Keratinocyte (primary cell): ENCODE results near the gene WDPCP. TPM values are rescaled to one million over a fixed set of nuclear protein-coding genes. Genes with fewer than 3 reads are reported as not detected.

Source experiments
- DNase-seq: peaks from one replicate; pipeline ENCODE4 v3.0.0-alpha.2; 2011; ENCODE audit warnings: low read depth, missing footprints, low spot score
- FAIRE-seq: peaks from 2 replicates; lab custom pipeline; 2011; peaks lifted over from hg19 to GRCh38; lab: Jason Lieb, UNC
- H2AFZ ChIP-seq: 2 replicates; pipeline ENCODE4 v1.6.0; 2012; ENCODE audit warnings: low read length, control low read depth, inconsistent platforms; ENCODE audit not compliant: control insufficient read depth
- H3K27ac ChIP-seq: 2 replicates; pipeline ENCODE4 v1.5.1; 2011; ENCODE audit warnings: low read length; ENCODE audit not compliant: control insufficient read depth, insufficient read depth
- H3K27me3 ChIP-seq: 3 replicates; pipeline ENCODE4 v1.6.0; 2011; ENCODE audit warnings: low read length; ENCODE audit not compliant: control insufficient read depth, insufficient read depth; ENCODE audit errors: extremely low read depth
- H3K36me3 ChIP-seq, 2 experiments: 2 replicates in 1 of 2; 3 replicates in 1 of 2; pipeline ENCODE4 v1.5.1; 2011; ENCODE audit warnings: low read length in 2 of 2, mild to moderate bottlenecking in 1 of 2; ENCODE audit not compliant: control insufficient read depth in 2 of 2, insufficient read depth in 2 of 2; ENCODE audit errors: extremely low read depth in 1 of 2
- H3K4me1 ChIP-seq: 3 replicates; pipeline ENCODE4 v1.5.1; 2011; ENCODE audit warnings: low read length; ENCODE audit not compliant: control insufficient read depth, insufficient read depth; ENCODE audit errors: extremely low read depth
- H3K4me2 ChIP-seq: 3 replicates; pipeline ENCODE4 v1.6.0; 2011; ENCODE audit warnings: low read depth, low read length; ENCODE audit not compliant: control insufficient read depth, insufficient read depth; ENCODE audit errors: extremely low read depth
- H3K4me3 ChIP-seq, 3 experiments: fragments of 200-600 bp in 1 of 3; sonication (generic) in 1 of 3; 2 replicates in 2 of 3; 3 replicates in 1 of 3; pipeline ENCODE4 v1.5.1; 2011 to 2016; ENCODE audit warnings: low read length in 3 of 3, mild to moderate bottlenecking in 3 of 3, control low read depth in 2 of 3, inconsistent platforms in 1 of 3, low read depth in 1 of 3, mixed read lengths in 1 of 3, mixed run types in 1 of 3, moderate library complexity in 1 of 3; ENCODE audit not compliant: control insufficient read depth in 2 of 3, insufficient read depth in 2 of 3; ENCODE audit errors: extremely low read depth in 1 of 3
- H3K79me2 ChIP-seq: 2 replicates; pipeline ENCODE4 v1.6.0; 2012; ENCODE audit warnings: low read length; ENCODE audit not compliant: control insufficient read depth, insufficient read depth
- H3K9ac ChIP-seq: 3 replicates; pipeline ENCODE4 v1.6.0; 2011; ENCODE audit warnings: low read length; ENCODE audit not compliant: control insufficient read depth, insufficient read depth; ENCODE audit errors: extremely low read depth
- H3K9me1 ChIP-seq: 3 replicates; pipeline ENCODE4 v1.6.0; 2011; ENCODE audit warnings: low read length; ENCODE audit not compliant: control insufficient read depth, insufficient read depth; ENCODE audit errors: extremely low read depth
- H3K9me3 ChIP-seq: 2 replicates; pipeline ENCODE4 v1.5.1; 2012; ENCODE audit warnings: low read depth, low read length; ENCODE audit not compliant: control insufficient read depth
- H4K20me1 ChIP-seq: 3 replicates; pipeline ENCODE4 v1.6.0; 2011; ENCODE audit warnings: low read length; ENCODE audit not compliant: control insufficient read depth, insufficient read depth; ENCODE audit errors: extremely low read depth
- EZH2 ChIP-seq: IDR thresholded peaks from one replicate; pipeline ENCODE4 v1.6.1; 2012; ENCODE audit warnings: inconsistent platforms, mild to moderate bottlenecking, low read length, moderate library complexity
- dilution Hi-C: fragments of 300-500 bp; cut with MboI; formaldehyde crosslinking; loops from one replicate; pipeline ENCODE4 v1.7.0; 2020; ENCODE audit warnings: low sequenced_read_pairs; ENCODE audit not compliant: extremely low pct_ligation_motif_present
- polyA plus RNA-seq, 5 experiments: library from polyadenylated mRNA; depleted of rRNA in 3 of 5; stranded (reverse) in 3 of 5; stranded (forward) in 1 of 5; unstranded in 1 of 5; fragments of >200 nt; gene quantifications; 1 replicate in 1 of 5; 2 replicates in 3 of 5; 3 replicates in 1 of 5; pipeline versions ENCODE4 v1.2.1 to v1.2.3, GENCODE V29; 2011 to 2012; ENCODE audit warnings: missing spikeins in 2 of 5, low read depth in 1 of 5, low replicate concordance in 1 of 5
- TF ChIP-seq, protein P1 (sequence below), 3 experiments: IDR thresholded peaks in 1 of 3; conservative IDR thresholded peaks in 1 of 3; optimal IDR thresholded peaks in 1 of 3; 2 replicates in 2 of 3; 3 replicates in 1 of 3; pipeline versions ENCODE3 to v1.5.1; 2011; ENCODE audit warnings: low read length in 3 of 3, mild to moderate bottlenecking in 3 of 3, moderate library complexity in 2 of 3, control low read depth in 1 of 3, inconsistent platforms in 1 of 3; ENCODE audit not compliant: insufficient read depth in 2 of 3; ENCODE audit errors: extremely low read depth in 1 of 3

WDPCP gene
- polyA plus RNA-seq, 1 donor (not counting 4 experiments of a cell fraction or from before 2014, with no cell fraction given), result 2.9 TPM

DNA sequence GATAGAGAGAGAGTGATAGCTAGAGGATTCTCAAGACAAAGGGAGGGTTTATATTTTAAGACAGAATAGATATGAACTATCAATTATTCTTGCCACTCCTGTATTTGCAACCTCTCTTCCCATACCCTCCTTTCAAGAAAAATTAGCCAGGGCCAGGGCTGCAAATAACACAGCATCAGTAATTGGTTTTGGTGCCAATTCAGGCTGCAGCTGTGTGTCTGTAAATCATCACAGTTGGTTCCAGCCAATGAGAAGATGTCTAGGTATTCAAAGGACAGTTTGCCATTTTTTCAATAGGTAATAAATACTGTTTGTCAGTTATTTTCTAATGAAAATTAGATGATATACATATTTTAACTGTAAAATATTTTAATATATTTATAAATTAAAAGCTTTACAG lies 73.5 kb downstream of the WDPCP start:
- dilution Hi-C loops, result no loop called here
- Histone ChIP-seq H3K79me2 (no peaks in the 10 kb centered on the region), H3K27me3 (no peaks in the 10 kb centered on the region), H3K4me2 (no peak overlapping the region), H3K9me3 (no peaks in the 10 kb centered on the region), H3K9ac (no peak overlapping the region), H3K27ac (no peak overlapping the region), H2AFZ (no peak overlapping the region), H3K9me1 (no peaks in the 10 kb centered on the region), H4K20me1 (no peaks in the 10 kb centered on the region), H3K4me3 (no peak overlapping the region), H3K36me3 (no peaks in the 10 kb centered on the region), H3K4me1 (no peaks in the 10 kb centered on the region)
- TF ChIP-seq, protein P1, sequence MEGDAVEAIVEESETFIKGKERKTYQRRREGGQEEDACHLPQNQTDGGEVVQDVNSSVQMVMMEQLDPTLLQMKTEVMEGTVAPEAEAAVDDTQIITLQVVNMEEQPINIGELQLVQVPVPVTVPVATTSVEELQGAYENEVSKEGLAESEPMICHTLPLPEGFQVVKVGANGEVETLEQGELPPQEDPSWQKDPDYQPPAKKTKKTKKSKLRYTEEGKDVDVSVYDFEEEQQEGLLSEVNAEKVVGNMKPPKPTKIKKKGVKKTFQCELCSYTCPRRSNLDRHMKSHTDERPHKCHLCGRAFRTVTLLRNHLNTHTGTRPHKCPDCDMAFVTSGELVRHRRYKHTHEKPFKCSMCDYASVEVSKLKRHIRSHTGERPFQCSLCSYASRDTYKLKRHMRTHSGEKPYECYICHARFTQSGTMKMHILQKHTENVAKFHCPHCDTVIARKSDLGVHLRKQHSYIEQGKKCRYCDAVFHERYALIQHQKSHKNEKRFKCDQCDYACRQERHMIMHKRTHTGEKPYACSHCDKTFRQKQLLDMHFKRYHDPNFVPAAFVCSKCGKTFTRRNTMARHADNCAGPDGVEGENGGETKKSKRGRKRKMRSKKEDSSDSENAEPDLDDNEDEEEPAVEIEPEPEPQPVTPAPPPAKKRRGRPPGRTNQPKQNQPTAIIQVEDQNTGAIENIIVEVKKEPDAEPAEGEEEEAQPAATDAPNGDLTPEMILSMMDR (optimal IDR thresholded peaks at IDR 0.05 in 1 of 3, IDR thresholded peaks at IDR 0.05 in 1 of 3, conservative IDR thresholded peaks at IDR 0.05 in 1 of 3; ENCODE audit: extremely low read depth in 1 of 3, insufficient read depth in 2 of 3, low read length in 3 of 3), result no peak
- TF ChIP-seq EZH2, result no peak
- DNase-seq, result no peak
- no peak for FAIRE-seq

DNA sequence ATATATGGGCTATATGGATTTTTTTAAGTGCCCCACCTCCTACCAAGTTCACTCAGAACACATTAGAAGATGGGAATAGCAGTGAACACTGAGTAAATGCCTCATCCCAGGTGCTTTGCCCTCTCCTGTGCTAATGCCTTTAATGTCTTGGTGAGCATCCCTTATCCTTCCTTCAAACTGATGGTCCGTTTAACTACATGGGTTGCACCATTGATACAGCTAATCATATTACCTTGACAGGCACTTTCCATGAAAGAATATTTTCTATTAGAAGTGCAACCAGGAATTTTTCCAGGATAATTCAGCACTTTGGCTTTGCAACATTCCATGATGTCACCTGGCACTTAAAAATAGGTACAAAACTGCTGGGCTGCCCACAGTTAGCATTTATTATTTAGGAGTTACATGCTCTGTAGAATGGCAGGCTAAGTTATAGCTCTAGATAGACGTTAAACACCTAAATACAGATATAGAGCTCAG lies 74.0 kb downstream of the WDPCP start:
- no peak for DNase-seq
- Histone ChIP-seq H3K9ac (no peak overlapping the region), H3K4me2 (no peak overlapping the region), H4K20me1 (no peaks in the 10 kb centered on the region), H3K9me3 (no peaks in the 10 kb centered on the region), H3K27ac (no peak overlapping the region), H3K79me2 (no peaks in the 10 kb centered on the region), H3K36me3 (no peaks in the 10 kb centered on the region), H3K4me1 (no peaks in the 10 kb centered on the region), H2AFZ (no peak overlapping the region), H3K9me1 (no peaks in the 10 kb centered on the region), H3K4me3 (no peak overlapping the region), H3K27me3 (no peaks in the 10 kb centered on the region)
- FAIRE-seq, result no peak
- no peak for TF ChIP-seq EZH2
- TF ChIP-seq, protein P1 (optimal IDR thresholded peaks at IDR 0.05 in 1 of 3, IDR thresholded peaks at IDR 0.05 in 1 of 3, conservative IDR thresholded peaks at IDR 0.05 in 1 of 3; ENCODE audit: extremely low read depth in 1 of 3, insufficient read depth in 2 of 3, low read length in 3 of 3), result no peak
- dilution Hi-C loops, result no loop called here
